Glutamatergic neuron (in vitro differentiated cells): ENCODE data around the gene TES. TPM values are rescaled to one million over a fixed set of nuclear protein-coding genes. Genes with fewer than 3 reads are reported as not detected.

ENCODE experiments used
- DNase-seq: peaks from one replicate; pipeline ENCODE4 v3.0.0; 2022
- H3K27ac Mint-ChIP-seq: one replicate; pipeline ENCODE4 v1.8.0; 2020; ENCODE audit warnings: mild to moderate bottlenecking, mixed read lengths, inconsistent platforms; ENCODE audit not compliant: unreplicated experiment
- H3K27me3 Mint-ChIP-seq: one replicate; pipeline ENCODE4 v1.8.0; 2020; ENCODE audit warnings: mild to moderate bottlenecking, moderate library complexity, mixed read lengths, inconsistent platforms; ENCODE audit not compliant: unreplicated experiment
- H3K36me3 Mint-ChIP-seq: one replicate; pipeline ENCODE4 v1.8.0; 2020; ENCODE audit warnings: mild to moderate bottlenecking, mixed read lengths, inconsistent platforms; ENCODE audit not compliant: unreplicated experiment
- H3K4me1 Mint-ChIP-seq: one replicate; pipeline ENCODE4 v1.8.0; 2020; ENCODE audit warnings: mild to moderate bottlenecking, low read depth, mixed read lengths, inconsistent platforms; ENCODE audit not compliant: unreplicated experiment
- H3K4me3 Mint-ChIP-seq: one replicate; pipeline ENCODE4 v1.8.0; 2020; ENCODE audit warnings: mild to moderate bottlenecking, mixed read lengths, inconsistent platforms; ENCODE audit not compliant: unreplicated experiment
- H3K9me3 Mint-ChIP-seq: one replicate; pipeline ENCODE4 v1.8.0; 2020; ENCODE audit warnings: mild to moderate bottlenecking, moderate library complexity, mixed read lengths, inconsistent platforms; ENCODE audit not compliant: unreplicated experiment
- CTCF ChIP-seq: fragments of 200-600 bp; sonication (generic); IDR thresholded peaks from one replicate; pipeline ENCODE4 v1.5.0; 2021; ENCODE audit not compliant: partially characterized antibody, unreplicated experiment
- total RNA-seq: library from RNA; stranded (reverse); fragmentation: NEBNext Ultra II Directional; extraction: Animal tissue kit (Norgen Biotek cat#: 25700); gene quantifications from one replicate; pipeline ENCODE4 v1.2.1, GENCODE V29; 2021; ENCODE audit not compliant: unreplicated experiment

Gene TES
- total RNA-seq, 1 donor from 2014 or later, result 53.5 TPM

- no peak for TF ChIP-seq CTCF
- DNase-seq, result no peak
- Mint-ChIP-seq H3K4me3 (no peak overlapping the region), H3K9me3 (no peaks in the 10 kb centered on the region), H3K36me3 (no peaks in the 10 kb centered on the region), H3K4me1 (peaks cover 4% of the 10 kb centered on the region), H3K27me3 (no peaks in the 10 kb centered on the region), H3K27ac (no peak overlapping the region)
Observed at GRCh38 chr7:116223588-116223987, 13.2 kb downstream of the TES start.

GRCh38 chr7:116224492-116225098, 14.3 kb downstream of the TES start:
- H3K4me3 Mint-ChIP-seq, result no peak overlapping the region
- no peak overlapping the region for H3K27ac Mint-ChIP-seq
- DNase-seq, result no peak
- H3K27me3 Mint-ChIP-seq, result no peaks in the 10 kb centered on the region
- TF ChIP-seq CTCF, result no peak
- H3K9me3 Mint-ChIP-seq, result no peaks in the 10 kb centered on the region
- no peaks in the 10 kb centered on the region for H3K36me3 Mint-ChIP-seq
- H3K4me1 Mint-ChIP-seq, result peaks cover 4% of the 10 kb centered on the region

GRCh38 chr7:116225860-116226259, 15.5 kb downstream of the TES start:
- Mint-ChIP-seq H3K9me3 (no peaks in the 10 kb centered on the region), H3K27me3 (no peaks in the 10 kb centered on the region), H3K4me1 (peaks cover 6% of the 10 kb centered on the region), H3K4me3 (no peak overlapping the region), H3K27ac (no peak overlapping the region), H3K36me3 (no peaks in the 10 kb centered on the region)
- DNase-seq, result no peak
- TF ChIP-seq CTCF, result no peak

GRCh38 chr7:116226664-116227063, 16.3 kb downstream of the TES start:
- peaks cover 6% of the 10 kb centered on the region for H3K4me1 Mint-ChIP-seq
- TF ChIP-seq CTCF, result no peak
- no peak overlapping the region for H3K4me3 Mint-ChIP-seq
- H3K27me3 Mint-ChIP-seq, result no peaks in the 10 kb centered on the region
- H3K27ac Mint-ChIP-seq, result no peak overlapping the region
- H3K36me3 Mint-ChIP-seq, result no peaks in the 10 kb centered on the region
- H3K9me3 Mint-ChIP-seq, result no peaks in the 10 kb centered on the region
- no peak for DNase-seq

- H3K27ac Mint-ChIP-seq, result no peak overlapping the region
- peaks cover 6% of the 10 kb centered on the region for H3K4me1 Mint-ChIP-seq
- no peak overlapping the region for H3K4me3 Mint-ChIP-seq
- no peaks in the 10 kb centered on the region for H3K27me3 Mint-ChIP-seq
- no peak for TF ChIP-seq CTCF
- no peaks in the 10 kb centered on the region for H3K9me3 Mint-ChIP-seq
- no peaks in the 10 kb centered on the region for H3K36me3 Mint-ChIP-seq
- DNase-seq, result no peak
Observed at GRCh38 chr7:116227678-116228239, 17.4 kb downstream of the TES start.
